ENCODE data around the gene GALNT13.

GRCh38 chr2:154480521-154480920, 608.8 kb downstream of the GALNT13 start:
- TF ChIP-seq POLR2AphosphoS5 (IDR thresholded peaks at IDR 0.05; ENCODE audit: low read depth, low read length) (no peak), REST (IDR thresholded peaks at IDR 0.05; ENCODE audit: insufficient read depth in 1 of 2, low read depth in 2 of 2, low read length in 2 of 2) (no peak)

Data from PFSK-1 (cell line).